ENCODE results near the gene BRSK2.

GRCh38 chr11:1392561-1392960, 2.8 kb downstream of the BRSK2 start:
- TF ChIP-seq POLR2A (IDR thresholded peaks at IDR 0.05), result no peak
- TF ChIP-seq CTCF (IDR thresholded peaks at IDR 0.05), result no peak
- no peak for TF ChIP-seq EP300 (IDR thresholded peaks at IDR 0.05)
- TF ChIP-seq POLR2AphosphoS5 (IDR thresholded peaks at IDR 0.05), result no peak

Data from gastroesophageal sphincter (tissue), 3 donors.